ENCODE data around the gene ETFDH. TPM values are rescaled to one million over a fixed set of nuclear protein-coding genes. Genes with fewer than 3 reads are reported as not detected.

ETFDH gene
- total RNA-seq, 4 donors from 2014 or later = 15.6 to 46.8 (median 27.6) TPM

- no peaks in the 10 kb centered on the region for H3K36me3 ChIP-seq
- H3K4me3 ChIP-seq = no peak overlapping the region
- no peak overlapping the region for H3K27ac ChIP-seq
- intact Hi-C loops (cut with DNase I; ENCODE audit: low total_unique reads) = loop anchor here (5.0 kb wide), 1 partner anchor 123 kb away; no protein-coding TSS in a partner anchor
- H3K4me1 ChIP-seq = peaks cover 0 to 3% of the 10 kb centered on the region in 2 donors
- TF ChIP-seq, protein P1, sequence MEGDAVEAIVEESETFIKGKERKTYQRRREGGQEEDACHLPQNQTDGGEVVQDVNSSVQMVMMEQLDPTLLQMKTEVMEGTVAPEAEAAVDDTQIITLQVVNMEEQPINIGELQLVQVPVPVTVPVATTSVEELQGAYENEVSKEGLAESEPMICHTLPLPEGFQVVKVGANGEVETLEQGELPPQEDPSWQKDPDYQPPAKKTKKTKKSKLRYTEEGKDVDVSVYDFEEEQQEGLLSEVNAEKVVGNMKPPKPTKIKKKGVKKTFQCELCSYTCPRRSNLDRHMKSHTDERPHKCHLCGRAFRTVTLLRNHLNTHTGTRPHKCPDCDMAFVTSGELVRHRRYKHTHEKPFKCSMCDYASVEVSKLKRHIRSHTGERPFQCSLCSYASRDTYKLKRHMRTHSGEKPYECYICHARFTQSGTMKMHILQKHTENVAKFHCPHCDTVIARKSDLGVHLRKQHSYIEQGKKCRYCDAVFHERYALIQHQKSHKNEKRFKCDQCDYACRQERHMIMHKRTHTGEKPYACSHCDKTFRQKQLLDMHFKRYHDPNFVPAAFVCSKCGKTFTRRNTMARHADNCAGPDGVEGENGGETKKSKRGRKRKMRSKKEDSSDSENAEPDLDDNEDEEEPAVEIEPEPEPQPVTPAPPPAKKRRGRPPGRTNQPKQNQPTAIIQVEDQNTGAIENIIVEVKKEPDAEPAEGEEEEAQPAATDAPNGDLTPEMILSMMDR (IDR thresholded peaks at IDR 0.05) = no peak
- no peak for TF ChIP-seq POLR2A (IDR thresholded peaks at IDR 0.05)
- H3K27me3 ChIP-seq = no peaks in the 10 kb centered on the region
- no peaks in the 10 kb centered on the region for H3K9me3 ChIP-seq
- no peak for DNase-seq
Measured at GRCh38 chr4:158724637-158725036, 52.5 kb downstream of the ETFDH start.

DNA sequence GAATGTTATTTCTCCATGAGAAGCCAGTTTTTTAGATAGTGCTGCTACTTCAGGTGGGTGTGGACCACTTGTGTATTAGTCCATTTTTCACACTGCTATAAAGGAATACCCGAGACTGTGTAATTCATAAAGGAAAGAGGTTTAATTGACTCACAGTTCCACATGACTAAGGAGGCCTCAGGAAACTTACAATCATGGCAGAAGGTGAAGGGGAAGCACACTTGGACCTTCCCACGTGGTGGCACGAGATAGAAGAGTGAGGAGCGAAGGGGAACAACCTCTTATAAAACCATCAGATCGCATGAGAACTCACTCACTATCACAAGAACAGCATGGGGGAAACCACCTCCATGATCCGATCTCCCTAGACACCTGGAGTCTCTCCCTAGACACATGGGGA, 54.5 kb downstream of the ETFDH start:
- no peak for DNase-seq
- no peak for TF ChIP-seq POLR2A (IDR thresholded peaks at IDR 0.05)
- TF ChIP-seq, protein P1 (IDR thresholded peaks at IDR 0.05) = no peak
- H3K36me3 ChIP-seq = no peaks in the 10 kb centered on the region
- H3K4me3 ChIP-seq = no peak overlapping the region
- intact Hi-C loops (cut with DNase I; ENCODE audit: low total_unique reads) = loop anchor here (5.0 kb wide), 1 partner anchor 121 kb away; no protein-coding TSS in a partner anchor
- no peak overlapping the region for H3K27ac ChIP-seq
- H3K4me1 ChIP-seq = peaks cover 0 to 3% of the 10 kb centered on the region in 2 donors
- H3K9me3 ChIP-seq = no peaks in the 10 kb centered on the region
- H3K27me3 ChIP-seq = no peaks in the 10 kb centered on the region

- no peak overlapping the region for H3K4me3 ChIP-seq
- H3K27ac ChIP-seq = no peak overlapping the region
- intact Hi-C loops (cut with DNase I; ENCODE audit: low total_unique reads) = loop anchor here (5.0 kb wide), 1 partner anchor 119 kb away; no protein-coding TSS in a partner anchor
- no peaks in the 10 kb centered on the region for H3K36me3 ChIP-seq
- H3K9me3 ChIP-seq = no peaks in the 10 kb centered on the region
- no peaks in the 10 kb centered on the region for H3K4me1 ChIP-seq
- DNase-seq = no peak
- TF ChIP-seq POLR2A (IDR thresholded peaks at IDR 0.05) = no peak
- TF ChIP-seq, protein P1 (IDR thresholded peaks at IDR 0.05) = no peak
- no peaks in the 10 kb centered on the region for H3K27me3 ChIP-seq
Measured at GRCh38 chr4:158728236-158728635, 56.1 kb downstream of the ETFDH start.

DNA sequence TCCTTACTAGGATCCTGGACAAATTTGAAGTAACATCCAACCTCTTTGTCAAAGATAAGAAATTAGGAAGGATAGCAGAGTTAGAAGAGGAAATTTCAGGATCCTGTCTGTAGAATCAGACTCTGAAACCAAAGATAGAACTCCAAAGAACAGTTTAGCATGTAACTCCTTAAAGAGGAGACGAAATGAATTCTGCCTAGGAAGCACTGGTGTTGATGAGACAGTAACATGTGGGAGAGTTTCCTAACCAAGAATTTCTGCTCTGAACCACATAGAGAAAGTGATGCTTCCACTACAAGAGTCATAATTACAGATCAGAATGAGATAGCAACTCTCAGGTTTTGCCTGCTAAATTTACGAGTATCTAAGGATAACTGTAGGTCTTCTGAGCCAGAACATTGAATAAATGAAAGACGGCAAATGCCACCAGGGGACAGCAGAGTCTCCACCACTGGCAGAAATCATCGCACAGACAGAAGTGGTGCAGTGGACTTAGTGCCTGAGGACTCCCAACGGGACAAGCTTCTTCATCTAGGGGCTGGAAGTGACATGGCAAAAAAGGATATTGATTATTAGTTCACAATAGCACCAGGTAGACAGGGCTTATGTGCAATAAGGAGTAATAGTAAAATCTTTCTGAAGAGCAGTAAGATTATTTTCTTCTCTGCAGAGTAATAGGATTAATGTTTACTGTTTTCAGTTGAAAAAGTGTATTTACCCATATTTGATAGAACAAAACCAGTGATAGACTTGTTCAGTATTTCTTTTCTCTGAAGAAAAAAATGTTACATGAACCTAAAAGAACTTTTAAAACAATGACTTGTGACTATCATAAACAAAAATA, 57.8 kb downstream of the ETFDH start:
- peak; percentile 50 to 53 for DNase-seq
- Histone ChIP-seq H3K4me1 (no peaks in the 10 kb centered on the region), H3K36me3 (no peaks in the 10 kb centered on the region), H3K27ac (no peak overlapping the region), H3K4me3 (no peak overlapping the region), H3K27me3 (no peaks in the 10 kb centered on the region), H3K9me3 (no peaks in the 10 kb centered on the region)
- TF ChIP-seq POLR2A (IDR thresholded peaks at IDR 0.05) = no peak
- TF ChIP-seq, protein P1 (IDR thresholded peaks at IDR 0.05) = peak; percentile 82 to 94 (median 82)
- intact Hi-C loops (cut with DNase I; ENCODE audit: low total_unique reads) = loop anchor here (5.0 kb wide), 1 partner anchor 117 kb away; no protein-coding TSS in a partner anchor

GRCh38 chr4:158738866-158739265, 66.8 kb downstream of the ETFDH start:
- H3K27ac ChIP-seq = no peak overlapping the region
- no peaks in the 10 kb centered on the region for H3K4me1 ChIP-seq
- TF ChIP-seq, protein P1 (IDR thresholded peaks at IDR 0.05) = no peak
- TF ChIP-seq POLR2A (IDR thresholded peaks at IDR 0.05) = no peak
- H3K27me3 ChIP-seq = no peaks in the 10 kb centered on the region
- no peaks in the 10 kb centered on the region for H3K9me3 ChIP-seq
- H3K4me3 ChIP-seq = no peak overlapping the region
- H3K36me3 ChIP-seq = no peaks in the 10 kb centered on the region
- DNase-seq = no peak
- intact Hi-C loops (cut with DNase I; ENCODE audit: low total_unique reads) = no loop called here
